GM12878 (cell line): Measurements from ENCODE around the gene AHNAK.

Experiments used
- CHD2 ChIP-seq: IDR thresholded peaks from 2 replicates; pipeline ENCODE4 v1.6.1; 2011; ENCODE audit warnings: low read depth, low read length, improper control_type of control experiment, borderline replicate concordance
- EED ChIP-seq: sonication (generic); IDR thresholded peaks from 2 replicates; pipeline ENCODE4 v1.6.1; 2016; ENCODE audit warnings: antibody characterized with exemption, low read depth
- HDAC2 ChIP-seq: fragments of 200-600 bp; sonication (generic); IDR thresholded peaks from 2 replicates; pipeline ENCODE4 v1.6.1; 2017
- NFYA ChIP-seq: IDR thresholded peaks from 2 replicates; pipeline ENCODE4 v1.6.1; 2011; ENCODE audit warnings: low read depth, mild to moderate bottlenecking, low read length, improper control_type of control experiment, borderline replicate concordance
- POLR2A ChIP-seq: IDR thresholded peaks from 2 replicates; pipeline ENCODE4 v1.6.1; 2011; ENCODE audit warnings: low read depth, mild to moderate bottlenecking, low read length
- RAD21 ChIP-seq: IDR thresholded peaks from 2 replicates; pipeline ENCODE4 v1.6.1; 2011; ENCODE audit warnings: mild to moderate bottlenecking, low read depth, low read length, moderate library complexity; ENCODE audit not compliant: insufficient read depth
- RCOR1 ChIP-seq: conservative IDR thresholded peaks from 2 replicates; pipeline ENCODE4 v1.6.1; 2012; ENCODE audit warnings: low read depth, low read length, improper control_type of control experiment

- TF ChIP-seq RCOR1 (no peak), EED (no peak), POLR2A (peak; percentile 38; the same call in 1 of the 2 replicates), RAD21 (no peak), HDAC2 (no peak), CHD2 (no peak), NFYA (no peak)
Measured at GRCh38 chr11:62592146-62592815, 45.7 kb upstream of the AHNAK start.
